ENCODE data around the gene SBNO2.

SBNO2 gene

GRCh38 chr19:1081301-1082164 is 92.5 kb downstream of the SBNO2 start:
- DNase-seq (ENCODE audit: extremely low read depth, low read depth): no peak
- TF ChIP-seq CTCF (IDR thresholded peaks at IDR 0.05; ENCODE audit: low read depth, low read length): no peak; the same call in 1 of the 2 replicates

GRCh38 chr19:1080360-1081161 is 93.5 kb downstream of the SBNO2 start:
- DNase-seq (ENCODE audit: extremely low read depth, low read depth): no peak
- TF ChIP-seq CTCF (IDR thresholded peaks at IDR 0.05; ENCODE audit: low read depth, low read length): no peak

GRCh38 chr19:1079566-1080111 is 94.4 kb downstream of the SBNO2 start:
- no peak for TF ChIP-seq CTCF (IDR thresholded peaks at IDR 0.05; ENCODE audit: low read depth, low read length)
- no peak for DNase-seq (ENCODE audit: extremely low read depth, low read depth)

- TF ChIP-seq CTCF (IDR thresholded peaks at IDR 0.05; ENCODE audit: low read depth, low read length): no peak
- no peak for DNase-seq (ENCODE audit: extremely low read depth, low read depth)
Observed at GRCh38 chr19:1076951-1077350, 97.1 kb downstream of the SBNO2 start.

DNA sequence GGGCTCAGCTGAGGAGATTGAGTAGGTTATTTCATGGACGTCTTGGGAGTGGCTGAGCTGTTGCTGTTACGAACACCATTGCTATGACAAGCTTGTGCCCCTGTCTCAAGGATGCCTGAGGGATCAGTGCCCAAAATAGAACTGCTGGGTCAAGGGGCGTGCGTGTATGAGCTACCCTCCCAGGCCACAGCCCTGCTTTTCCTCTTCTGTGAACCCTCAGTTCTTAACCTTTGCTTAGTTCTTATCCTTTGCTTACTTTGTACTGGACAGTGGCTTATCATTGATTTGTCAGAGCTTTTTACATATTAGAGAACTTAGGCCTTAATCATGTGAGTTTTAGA is 98.1 kb downstream of the SBNO2 start:
- no peak for DNase-seq (ENCODE audit: extremely low read depth, low read depth)
- TF ChIP-seq CTCF (IDR thresholded peaks at IDR 0.05; ENCODE audit: low read depth, low read length): no peak

DNA sequence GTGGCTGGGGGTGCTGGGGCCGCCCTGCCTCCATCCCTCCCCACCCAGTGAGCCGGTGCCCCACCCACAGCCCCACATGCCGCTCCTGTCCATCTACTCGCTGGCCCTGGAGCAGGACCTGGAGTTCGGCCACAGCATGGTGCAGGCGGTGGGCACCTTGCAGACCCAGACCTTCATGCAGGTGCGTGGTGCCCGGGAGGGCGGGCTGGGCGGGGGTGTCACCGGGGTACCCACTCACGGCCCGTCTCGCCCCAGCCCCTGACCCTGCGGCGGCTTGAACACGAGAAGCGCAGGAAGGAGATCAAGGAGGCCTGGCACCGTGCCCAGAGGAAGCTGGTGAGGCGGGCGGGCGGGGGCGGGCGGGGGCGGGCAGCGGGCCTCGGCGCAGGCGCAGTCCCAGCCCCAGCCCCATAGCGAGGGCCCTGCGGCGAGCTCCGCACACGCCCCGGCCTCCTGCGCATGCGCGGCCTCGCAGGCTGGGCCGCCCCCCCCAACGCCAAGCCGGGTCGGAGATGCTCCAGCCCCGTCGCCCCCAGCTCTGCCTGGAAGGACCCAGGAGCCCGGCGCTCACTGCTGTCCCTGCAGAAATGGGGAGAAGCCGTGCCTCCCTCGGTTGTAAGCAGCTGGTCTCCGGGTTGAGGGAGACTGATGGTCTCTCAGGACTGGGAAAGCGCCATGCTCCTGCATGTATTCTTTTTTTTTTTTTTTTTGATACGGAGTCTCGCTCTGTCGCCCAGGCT is 99.4 kb downstream of the SBNO2 start:
- no peak for DNase-seq (ENCODE audit: extremely low read depth, low read depth)
- no peak for TF ChIP-seq CTCF (IDR thresholded peaks at IDR 0.05; ENCODE audit: low read depth, low read length)

Data from AG09319 (cell line).